NCI-H345 (cell line): ENCODE results near the gene SELENBP1.
"Not testable (repeated sequence)": the region's sequence is repeated elsewhere in the genome, so short reads cannot be mapped to it uniquely, and the experiment has no call there.

Experiments
- DNase-seq: peaks from one replicate; lab custom pipeline; 2025; lab: John Stamatoyannopoulos, UW

Gene SELENBP1

GRCh38 chr1:151377150-151377884 lies 4.8 kb upstream of the SELENBP1 start:
- no peak for DNase-seq

- peak; percentile 27 for DNase-seq
These were observed 691 bp upstream of the SELENBP1 start for GRCh38 chr1:151373196-151373595.

- DNase-seq: peak; percentile 99
These were observed 991 bp downstream of the SELENBP1 start for GRCh38 chr1:151371370-151372057.

GRCh38 chr1:151370211-151370911 lies 2.1 kb downstream of the SELENBP1 start:
- DNase-seq: no peak

- no peak for DNase-seq
These were observed 2.9 kb downstream of the SELENBP1 start for GRCh38 chr1:151369621-151370048.

- DNase-seq: no peak
These were observed 3.2 kb downstream of the SELENBP1 start for GRCh38 chr1:151369302-151369610.

GRCh38 chr1:151368393-151369301 lies 3.9 kb downstream of the SELENBP1 start:
- DNase-seq: peak; percentile 86

GRCh38 chr1:151367658-151368392 lies 4.7 kb downstream of the SELENBP1 start:
- no peak for DNase-seq

- no peak for DNase-seq
These were observed 7.5 kb downstream of the SELENBP1 start for GRCh38 chr1:151364996-151365395.

GRCh38 chr1:151362308-151363155 lies 10.0 kb downstream of the SELENBP1 start:
- no peak for DNase-seq

- DNase-seq: no peak
These were observed 10.6 kb downstream of the SELENBP1 start for GRCh38 chr1:151361883-151362282.

GRCh38 chr1:151356696-151357095 lies 15.8 kb downstream of the SELENBP1 start:
- DNase-seq: no peak

- no peak for DNase-seq
These were observed 20.3 kb downstream of the SELENBP1 start for GRCh38 chr1:151352021-151352718.

GRCh38 chr1:151350323-151350722 lies 22.2 kb downstream of the SELENBP1 start:
- not testable (repeated sequence) for DNase-seq

GRCh38 chr1:151347523-151348246 lies 24.8 kb downstream of the SELENBP1 start:
- DNase-seq: no peak

- DNase-seq: peak; percentile 99
These were observed 25.6 kb downstream of the SELENBP1 start, which contains the start of gene RFX5 for GRCh38 chr1:151346769-151347522. RFX5 (minus strand) TSS chr1:151347252; CDS start chr1:151346320, 932 bp downstream.

- no peak for DNase-seq
These were observed 26.3 kb downstream of the SELENBP1 start for GRCh38 chr1:151346082-151346768.
